ENCODE results near the gene TOP3A.

GRCh38 chr17:18321309-18321708 is 6.5 kb upstream of the TOP3A start:
- TF ChIP-seq POLR2AphosphoS5 (IDR thresholded peaks at IDR 0.05) = no peak
- no peak for TF ChIP-seq POLR2A (IDR thresholded peaks at IDR 0.05; ENCODE audit: low read depth)
- no peak for TF ChIP-seq CTCF (IDR thresholded peaks at IDR 0.05)
- no peak for TF ChIP-seq EP300 (IDR thresholded peaks at IDR 0.05)
